Fibroblast of upper back skin (primary cell): ENCODE data around the gene SEC61A1.

Experiments
- DNase-seq: peaks from one replicate; pipeline ENCODE4 v3.0.0-alpha.2; 2013

The SEC61A1 gene

DNA sequence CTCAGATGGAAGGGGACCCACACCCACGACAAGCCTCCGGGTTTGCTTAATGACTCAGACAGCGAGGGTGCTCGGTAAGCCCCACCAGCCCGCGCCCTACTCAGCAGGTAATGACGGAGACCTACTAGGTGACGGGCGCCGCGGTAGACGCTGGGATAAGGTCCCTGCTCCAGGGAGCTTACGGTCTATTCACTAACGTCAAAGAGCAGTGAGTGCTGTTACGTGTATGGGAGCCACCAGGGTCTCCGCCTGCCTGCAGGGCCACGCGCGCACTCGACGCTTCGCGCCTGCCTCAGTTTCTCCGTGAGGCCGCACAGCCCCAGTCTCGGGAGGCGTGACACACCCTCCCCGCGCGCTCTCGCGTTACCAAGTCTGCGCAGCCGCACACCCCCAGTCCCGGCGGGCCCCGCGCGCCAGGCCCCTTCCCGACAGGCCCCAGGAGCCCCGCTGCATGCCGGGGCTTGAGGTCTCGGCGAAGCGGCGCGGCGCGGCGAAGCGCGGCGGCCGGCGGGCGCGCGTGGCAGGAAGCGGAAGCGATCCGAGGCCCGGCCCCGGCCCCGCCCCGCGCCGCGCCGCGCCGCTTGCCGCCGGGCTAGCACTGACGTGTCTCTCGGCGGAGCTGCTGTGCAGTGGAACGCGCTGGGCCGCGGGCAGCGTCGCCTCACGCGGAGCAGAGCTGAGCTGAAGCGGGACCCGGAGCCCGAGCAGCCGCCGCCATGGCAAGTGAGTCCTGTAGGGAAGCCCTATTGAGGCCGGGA, at the start of gene SEC61A1:
Gene SEC61A1 (plus strand): TSS at position 601 of the 758 bp plus-strand sequence. CDS start 116 bp downstream, at position 717.
- peak; percentile 95 for DNase-seq

DNA sequence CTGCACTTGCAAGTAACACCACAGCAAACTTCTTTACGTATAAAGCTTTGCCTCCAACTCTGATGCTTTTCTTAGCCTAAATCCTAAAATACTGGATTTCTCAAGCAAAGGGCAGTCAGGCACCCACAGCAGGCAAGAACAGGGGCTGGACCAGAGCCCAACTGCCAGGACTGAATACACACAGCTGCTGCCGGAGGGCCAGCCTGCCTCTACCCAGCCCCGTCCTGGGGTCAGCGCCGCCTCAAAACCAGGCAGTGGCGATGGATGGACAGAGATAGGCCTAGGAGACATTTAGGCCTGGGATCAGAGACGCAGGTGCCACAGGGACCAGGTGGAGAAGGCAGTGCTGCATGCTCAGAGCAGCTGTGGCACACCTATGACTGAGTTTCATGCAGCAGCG, 47.6 kb upstream of the SEC61A1 start:
- DNase-seq: no peak

DNA sequence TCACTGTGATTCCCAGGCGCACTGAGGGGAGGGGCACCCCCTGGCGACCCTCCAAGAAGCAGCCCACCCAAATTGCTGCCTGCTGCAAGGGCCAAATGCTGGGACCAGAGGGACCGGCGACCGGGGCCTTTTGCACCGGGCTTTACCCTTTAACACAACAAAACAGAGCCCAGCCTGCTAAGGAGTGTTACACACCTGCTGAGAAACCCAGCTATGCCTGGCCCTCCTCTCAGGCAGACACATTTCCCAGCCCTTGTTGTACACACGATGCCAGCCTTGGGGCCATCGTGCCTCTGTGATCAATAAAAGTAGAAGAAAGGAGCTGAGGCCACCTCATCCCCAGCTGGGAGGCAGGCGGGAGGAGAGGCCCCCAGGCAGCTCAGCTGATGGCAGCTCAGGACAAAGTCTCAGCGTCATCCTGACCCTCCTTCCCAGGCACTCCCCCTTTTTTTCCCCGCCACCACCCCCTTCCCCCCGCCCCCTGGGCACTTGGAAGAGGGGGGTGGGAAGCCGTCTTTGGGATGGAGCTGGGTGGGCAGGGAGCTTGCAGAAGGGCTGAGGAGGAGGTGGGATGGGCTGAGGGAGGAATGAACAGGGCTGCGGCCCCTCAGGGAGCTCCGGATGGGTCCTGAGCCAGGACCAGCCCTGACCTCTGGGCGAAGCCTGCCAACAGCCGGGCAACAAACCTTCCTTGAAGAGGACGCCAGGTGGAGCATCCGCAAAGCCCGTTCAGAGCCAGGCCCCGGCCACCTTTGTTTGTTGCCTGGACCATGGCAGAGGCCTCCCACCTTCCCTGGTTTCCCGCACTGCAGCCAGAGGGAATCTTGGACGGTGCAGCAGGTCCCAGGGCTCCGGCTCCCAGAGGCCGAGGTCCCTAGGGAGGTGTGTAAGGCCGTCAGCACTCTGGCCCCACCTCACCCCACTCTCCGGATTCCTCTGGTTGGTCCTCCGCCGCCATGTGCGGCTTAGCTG, 45.9 kb upstream of the SEC61A1 start:
- no peak for DNase-seq

DNA sequence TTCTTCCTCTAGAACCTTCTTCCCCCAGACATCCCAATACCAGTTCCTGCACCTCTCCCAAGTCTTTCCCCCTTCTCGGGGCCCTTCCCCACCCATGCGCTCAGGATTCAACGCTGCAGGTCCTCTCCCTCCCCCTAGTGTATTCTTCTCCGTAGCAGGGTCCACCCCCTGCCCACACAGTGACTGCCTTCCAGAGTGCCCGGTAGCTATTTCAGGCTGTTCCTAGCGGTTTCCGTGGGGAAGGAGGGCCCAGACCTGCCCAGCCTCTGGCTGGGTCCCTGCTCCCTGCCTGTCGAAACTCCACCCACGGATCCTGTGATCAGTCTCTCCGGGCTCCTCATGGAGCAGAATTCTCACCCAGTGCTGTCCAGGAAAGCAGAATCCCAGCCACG, 45.2 kb upstream of the SEC61A1 start:
- DNase-seq: no peak

DNA sequence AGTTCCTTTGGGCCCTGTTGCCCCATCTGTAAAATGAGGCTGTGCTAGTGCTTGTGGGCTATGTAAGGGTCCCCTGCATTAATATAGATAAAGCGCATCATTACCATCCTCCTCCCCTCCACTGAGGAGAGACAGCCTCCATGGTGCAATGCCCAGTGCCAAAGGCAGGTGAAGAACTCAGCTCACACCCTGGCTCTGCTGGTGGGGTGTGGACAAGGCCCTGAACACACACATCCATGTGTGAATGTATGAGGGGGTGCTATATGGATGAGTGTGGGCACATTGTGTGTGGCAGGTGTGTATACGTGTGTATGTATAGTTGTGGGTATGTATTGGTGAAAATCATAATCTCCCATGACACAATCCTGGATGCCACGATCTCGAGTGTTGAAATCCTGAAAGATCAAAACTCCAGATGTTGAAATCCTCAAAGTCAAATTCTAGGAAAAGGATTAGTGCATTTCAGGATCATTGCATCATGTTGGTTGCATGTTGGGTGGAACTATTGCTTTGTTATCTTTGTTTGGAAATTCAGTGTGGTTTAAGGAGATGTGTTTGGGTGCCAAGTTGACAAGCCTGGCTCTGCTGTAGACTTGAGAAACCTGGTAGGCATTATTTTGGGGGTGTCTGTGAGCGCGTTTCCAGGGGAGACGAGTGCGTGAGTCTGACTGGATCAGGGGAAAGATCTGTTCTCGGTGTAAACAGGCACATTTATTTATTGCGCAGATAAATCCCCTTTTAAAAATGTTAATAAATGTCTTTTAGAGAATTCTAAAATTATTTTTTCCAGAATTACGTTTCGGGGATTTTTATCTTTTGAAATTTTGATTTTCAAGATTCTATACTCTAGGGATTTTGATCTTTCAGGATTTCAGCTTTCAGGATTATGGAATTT, 42.0 kb upstream of the SEC61A1 start:
- peak; percentile 82 for DNase-seq

DNA sequence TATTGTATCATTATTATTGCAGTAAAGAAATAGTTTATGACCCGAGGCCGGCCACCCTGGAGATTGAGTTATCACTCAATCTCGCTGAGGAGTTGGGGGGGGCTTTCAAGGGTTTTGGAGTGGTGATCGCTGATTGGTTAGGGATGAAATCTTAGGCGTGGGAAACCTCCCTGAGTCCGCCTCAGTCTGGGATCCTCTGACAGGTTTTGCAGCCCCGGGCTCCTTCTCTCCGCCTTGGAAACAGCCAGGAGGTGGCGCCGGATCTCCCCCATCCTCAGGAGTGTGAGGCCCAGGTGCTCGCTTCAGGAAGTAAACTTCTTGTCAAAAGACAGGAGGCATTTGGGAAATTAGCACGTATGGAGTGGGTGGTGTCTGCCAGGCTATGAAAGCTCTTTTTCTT, 41.1 kb upstream of the SEC61A1 start:
- DNase-seq: peak; percentile 58

DNA sequence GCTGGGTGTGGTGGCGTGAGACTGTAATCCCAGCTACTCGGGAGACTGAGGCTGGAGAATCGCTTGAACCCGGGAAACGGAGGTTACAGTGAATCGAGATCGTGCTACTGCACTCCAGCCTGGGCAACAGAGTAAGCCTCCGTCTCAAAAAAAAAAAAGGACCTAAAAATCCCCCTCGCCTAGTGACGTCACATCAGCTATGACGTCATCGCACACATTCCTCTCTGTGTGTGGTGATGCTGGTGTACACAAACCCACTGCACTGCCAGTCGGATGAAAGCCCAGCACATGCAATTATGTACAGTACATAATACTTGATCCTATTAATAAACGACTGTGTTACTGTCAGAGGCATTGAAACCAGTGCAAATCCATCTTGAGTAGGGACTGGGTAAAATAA, 40.2 kb upstream of the SEC61A1 start:
- no peak for DNase-seq

DNA sequence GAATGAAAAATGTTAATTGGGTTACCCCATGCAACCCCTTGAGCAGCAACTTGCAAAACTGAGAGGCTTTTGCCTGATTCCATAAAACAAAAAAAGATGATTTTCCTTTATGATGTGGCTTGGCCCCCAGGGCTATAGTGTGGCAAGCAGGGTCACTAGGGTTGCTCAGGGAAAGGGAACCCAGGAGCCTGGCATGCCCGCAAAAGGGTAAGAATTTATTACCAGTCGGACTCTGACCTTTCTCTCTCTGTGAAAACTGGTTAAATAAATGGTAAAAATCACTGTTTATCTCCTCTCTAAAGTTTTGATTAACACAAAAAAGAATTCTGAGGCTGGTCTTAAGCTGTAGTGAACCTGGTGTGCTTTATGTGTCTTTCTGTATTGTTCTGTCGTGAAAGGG, 37.7 kb upstream of the SEC61A1 start:
- DNase-seq: no peak

DNA sequence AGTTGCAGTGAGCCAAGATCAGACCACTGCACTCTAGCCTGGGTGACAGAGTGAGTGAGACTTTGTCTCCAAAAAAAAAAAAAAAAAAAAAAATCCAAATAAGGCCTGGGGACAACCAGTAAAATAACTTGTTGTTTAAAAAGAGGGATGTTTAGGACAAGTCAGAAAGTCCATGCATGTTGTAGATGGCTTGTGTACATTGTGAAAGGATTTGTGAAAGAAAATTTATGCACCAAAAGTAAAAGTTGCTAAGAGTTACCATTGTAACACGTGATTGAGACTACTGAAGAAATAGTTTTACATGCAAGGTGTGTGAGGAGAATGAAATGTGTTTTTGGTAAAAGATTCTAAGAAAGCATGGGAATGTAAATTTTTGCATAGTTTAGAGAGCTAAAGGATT, 35.7 kb upstream of the SEC61A1 start:
- DNase-seq: no peak

DNA sequence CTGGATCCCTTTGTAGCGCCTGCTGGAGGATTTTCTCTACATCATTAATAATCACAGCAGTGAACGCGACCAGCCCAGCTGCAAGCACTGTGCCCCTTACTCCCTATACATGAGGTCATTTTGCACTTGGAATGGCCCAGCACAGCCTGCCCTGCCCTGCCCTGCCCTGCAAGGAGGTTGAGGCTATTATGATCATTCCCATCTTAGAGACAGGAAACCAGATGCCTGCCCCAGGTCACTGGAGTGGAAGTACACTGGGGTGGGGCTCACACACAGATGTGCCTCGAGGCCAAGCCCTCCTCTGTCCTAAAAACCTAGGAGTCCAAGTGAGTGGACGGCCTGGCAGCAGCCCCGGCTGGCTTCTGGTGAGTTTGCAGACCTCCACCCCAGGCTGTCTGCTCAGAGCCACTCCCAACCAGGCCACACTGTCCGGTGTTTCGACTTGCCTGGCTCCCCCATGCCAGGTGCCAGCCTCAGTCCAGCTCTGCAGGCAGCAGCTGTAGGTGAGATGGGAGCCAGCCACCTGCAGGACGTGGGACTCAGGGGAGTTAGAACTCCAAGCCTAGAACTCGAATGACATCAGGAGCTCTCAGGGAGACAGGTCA, 30.4 kb upstream of the SEC61A1 start:
- DNase-seq: no peak

DNA sequence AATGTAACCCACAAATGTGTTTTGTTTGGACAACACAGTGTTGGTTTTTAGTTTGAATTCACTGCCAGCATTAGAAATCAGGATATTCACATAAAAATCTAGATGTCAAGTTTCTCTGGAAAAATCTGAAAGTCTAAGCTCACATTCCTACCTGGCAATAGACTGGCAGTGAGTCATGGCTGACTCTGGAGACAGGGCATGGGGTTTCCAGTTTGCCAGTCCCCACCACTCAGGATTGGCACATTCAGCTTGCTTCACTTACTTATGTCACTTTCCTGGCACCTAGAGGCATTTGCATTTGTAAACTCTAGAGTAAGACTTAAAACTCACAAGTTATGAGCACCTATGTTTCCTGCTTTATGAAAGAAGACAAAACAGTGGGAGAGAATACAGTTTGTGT, 19.1 kb upstream of the SEC61A1 start:
- DNase-seq: no peak

DNA sequence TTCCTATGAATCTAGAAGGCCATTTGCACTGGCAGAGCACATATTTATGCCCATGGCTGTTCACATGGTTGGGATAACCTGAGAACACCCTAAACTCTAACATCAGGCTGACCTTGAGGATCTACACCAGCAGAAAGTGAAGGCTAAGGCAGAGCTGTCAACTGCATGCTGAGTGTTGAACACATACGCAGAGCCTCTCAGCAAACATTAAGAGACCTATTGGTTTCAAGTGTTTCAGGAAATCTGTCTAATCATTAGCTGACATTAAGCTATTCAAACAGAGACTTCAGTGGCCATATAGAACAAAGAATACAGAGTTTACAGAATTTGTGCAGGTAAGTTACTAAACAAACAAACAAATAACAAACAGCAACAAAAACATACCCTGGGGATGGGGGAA, 16.1 kb upstream of the SEC61A1 start:
- DNase-seq: no peak

DNA sequence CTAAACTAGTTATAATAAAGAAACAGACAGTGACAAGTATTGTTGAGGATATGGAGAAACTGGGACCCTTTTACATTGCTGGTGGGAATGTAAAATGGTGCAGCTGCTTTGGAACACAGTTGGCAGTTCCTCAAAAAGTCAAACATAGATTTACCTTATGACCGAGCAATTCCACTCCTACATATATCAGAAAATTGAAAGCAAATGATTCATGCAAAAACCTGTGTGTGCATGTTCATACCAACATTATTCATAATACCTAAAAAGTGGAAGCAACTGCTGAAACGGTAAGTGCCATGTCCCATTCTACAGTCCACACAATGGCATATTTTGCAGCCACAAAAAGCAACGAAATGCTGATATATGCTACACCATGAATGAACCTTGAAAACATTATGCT, 12.2 kb upstream of the SEC61A1 start:
- DNase-seq: no peak

DNA sequence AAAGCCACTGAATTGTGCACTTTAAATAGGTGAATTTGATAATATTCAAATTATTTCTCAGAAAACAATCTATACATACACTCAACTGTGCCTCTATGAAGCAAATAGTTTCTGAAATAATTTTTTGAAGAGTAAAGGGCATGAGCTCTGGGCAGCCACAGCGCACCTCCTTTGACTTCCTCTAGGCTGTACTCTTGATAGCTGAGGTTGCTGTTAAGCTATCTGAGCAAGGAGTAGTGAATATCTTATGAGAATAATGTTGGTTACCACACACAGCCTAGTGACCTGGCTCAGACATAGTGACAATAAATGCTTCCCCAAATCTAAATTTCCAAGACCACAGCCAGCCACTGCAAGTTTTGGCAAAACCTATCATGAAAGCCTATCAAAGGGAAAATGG, 11.6 kb upstream of the SEC61A1 start:
- no peak for DNase-seq

DNA sequence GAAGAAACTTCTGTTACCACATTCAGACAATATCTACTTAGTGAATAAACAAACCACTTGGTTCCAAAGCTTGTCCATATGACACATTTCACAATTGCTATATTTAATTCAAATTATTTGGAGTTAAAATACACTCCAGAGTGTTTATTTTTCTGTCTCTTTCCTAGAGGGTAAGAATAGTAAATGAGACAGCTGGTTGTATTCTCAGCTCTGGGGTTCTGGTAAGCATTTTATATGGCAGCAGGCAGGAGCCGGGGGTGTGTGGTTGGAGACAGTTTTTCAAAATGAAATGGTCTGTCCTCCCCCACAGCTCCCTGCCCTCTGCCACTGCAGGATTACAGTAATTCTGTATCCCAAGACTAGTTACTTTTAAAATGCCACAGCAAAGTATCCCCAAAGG, 10.9 kb upstream of the SEC61A1 start:
- no peak for DNase-seq

DNA sequence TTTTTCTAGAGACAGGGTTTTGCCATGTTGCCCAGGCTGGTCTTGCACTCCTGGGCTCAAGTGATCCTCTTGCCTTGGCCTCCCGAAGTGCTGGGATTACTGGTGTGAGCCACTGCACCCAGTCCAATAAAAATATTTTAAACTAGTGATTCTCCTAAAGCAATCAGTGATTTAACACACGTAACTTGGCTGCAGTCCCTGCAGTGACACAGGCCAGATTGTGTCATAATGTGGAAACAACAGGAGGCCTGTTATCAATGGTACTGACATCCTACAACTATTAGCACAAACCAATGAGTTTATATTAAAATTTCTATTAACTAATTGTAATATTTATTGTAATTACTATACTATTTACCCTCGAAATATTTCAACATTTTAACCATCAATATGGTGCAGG, 1.6 kb upstream of the SEC61A1 start:
- no peak for DNase-seq

DNA sequence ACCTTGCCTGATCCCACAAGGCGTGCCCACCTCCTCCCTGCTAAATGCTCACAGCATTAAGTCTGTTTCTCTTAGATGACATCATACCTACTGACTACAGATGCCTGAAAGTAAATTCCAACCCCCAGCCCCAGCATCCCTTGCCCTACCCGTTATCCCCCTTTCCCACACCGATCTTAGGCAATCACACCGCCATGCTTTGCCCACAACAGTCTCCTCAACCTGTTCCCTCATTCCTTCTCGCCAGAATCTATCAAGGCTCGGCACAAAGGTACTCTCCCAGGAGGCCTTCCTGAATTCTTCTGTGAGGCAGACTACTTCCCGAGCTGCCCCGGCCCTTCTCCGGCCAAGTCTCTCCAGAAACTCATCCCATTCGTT, 789 bp upstream of the SEC61A1 start:
- peak; percentile 34 for DNase-seq

DNA sequence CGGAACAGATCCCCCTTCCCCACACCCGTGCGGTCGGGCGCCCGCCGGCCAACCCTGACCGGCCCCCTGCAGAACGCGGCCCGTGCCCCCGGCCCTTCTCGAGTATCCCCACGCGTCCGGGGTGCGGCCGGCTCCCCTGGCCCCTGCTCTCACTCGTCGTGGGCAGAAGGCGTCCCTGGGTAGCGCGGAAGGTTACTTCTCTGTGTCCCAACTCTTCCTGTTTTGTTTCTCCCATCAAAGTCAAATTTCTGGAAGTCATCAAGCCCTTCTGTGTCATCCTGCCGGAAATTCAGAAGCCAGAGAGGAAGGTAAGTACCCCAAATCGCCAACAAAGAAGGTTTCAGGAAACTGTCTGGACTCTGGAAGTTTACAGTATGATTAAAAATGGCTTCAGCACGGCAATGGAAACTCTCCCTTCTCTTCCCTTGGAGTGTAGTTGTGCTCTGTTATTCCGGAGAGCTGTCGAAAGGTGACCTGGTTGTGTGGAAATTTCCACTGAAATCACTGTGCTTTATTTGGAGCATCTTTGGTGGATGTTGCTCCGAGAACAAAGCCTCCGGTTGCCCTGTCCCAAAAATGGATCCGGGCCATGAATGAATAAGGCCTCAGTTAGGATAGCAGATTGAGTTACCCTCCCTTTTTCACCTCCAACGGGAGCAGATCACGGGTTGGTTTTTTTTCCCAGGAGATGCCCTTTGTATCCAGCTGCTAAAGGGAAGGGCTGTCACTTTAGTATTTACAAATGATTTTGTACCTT, 536 bp downstream of the SEC61A1 start:
- DNase-seq: no peak

DNA sequence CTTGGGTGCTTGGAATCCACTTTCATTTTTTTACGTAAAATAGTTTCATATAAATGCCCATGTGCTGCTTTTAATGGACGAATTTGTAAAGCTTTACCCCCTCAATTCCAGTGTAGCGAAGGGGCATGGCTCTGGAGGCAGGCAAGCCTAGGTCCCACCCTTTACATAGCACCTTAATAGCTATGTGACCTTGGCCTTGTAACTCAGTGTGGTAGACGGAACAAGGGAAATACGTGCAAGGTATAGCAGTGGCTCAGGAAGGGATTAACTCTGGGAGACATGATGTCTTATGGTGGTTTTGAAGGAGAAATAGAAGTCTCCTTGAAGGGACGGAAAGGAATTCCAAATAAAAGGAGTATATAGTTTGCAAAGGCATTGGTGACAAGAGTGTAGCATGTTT, 1.4 kb downstream of the SEC61A1 start:
- no peak for DNase-seq

DNA sequence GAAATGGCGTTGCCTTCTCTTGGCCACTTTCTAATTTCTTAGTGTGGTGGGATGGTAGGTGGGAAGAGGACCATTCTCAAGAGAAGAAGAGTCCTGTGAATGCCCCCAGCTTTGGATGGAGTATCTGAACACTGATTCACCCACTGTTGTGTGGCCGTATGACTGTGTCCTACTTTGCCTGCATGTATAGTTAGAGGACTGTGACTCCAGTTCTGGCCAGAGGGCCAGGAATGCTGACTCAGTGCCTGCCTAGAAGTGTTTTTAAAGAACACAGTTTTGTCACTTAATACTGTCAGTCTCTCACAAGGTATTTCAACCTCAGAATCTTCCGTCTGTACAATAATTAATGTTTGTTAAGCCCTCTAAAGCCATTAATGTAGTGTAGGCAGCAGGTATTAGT, 2.1 kb downstream of the SEC61A1 start:
- DNase-seq: peak; percentile 51

DNA sequence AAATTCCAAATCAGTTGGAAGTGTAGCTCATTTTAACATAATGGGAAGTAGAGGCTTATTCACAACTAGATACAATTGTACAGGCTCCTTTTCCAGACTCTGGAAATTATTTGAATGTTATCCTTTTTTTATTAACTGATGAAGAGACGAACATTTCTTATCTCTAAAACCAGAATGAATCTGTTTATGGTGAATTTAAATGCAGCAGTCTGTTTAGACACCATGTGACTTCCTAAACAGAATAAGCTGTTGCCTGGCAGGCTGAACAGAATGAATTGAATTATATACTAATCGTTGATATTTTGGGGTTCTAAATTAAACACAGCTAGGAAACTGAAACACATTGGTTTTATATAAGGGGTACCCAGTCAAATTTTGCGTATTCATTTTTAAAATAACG, 4.0 kb downstream of the SEC61A1 start:
- no peak for DNase-seq
